Measurements from ENCODE around the gene CYSRT1.
"Not testable (repeated sequence)": the region's sequence is repeated elsewhere in the genome, so short reads cannot be mapped to it uniquely, and the experiment has no call there.

Gene CYSRT1

GRCh38 chr9:137239541-137240200 is 14.7 kb downstream of the CYSRT1 start:
- not testable (repeated sequence) for DNase-seq

GRCh38 chr9:137240318-137240840 is 15.4 kb downstream of the CYSRT1 start:
- DNase-seq: peak; percentile 72

- peak; percentile 100 for DNase-seq
Observed at GRCh38 chr9:137240841-137241489, 16.0 kb downstream of the CYSRT1 start, which contains the start of gene TUBB4B. Gene TUBB4B, plus strand, starts transcription at chr9:137241287. Its CDS starts 74 bp downstream, at chr9:137241361.

- DNase-seq: peak; percentile 75
Observed at GRCh38 chr9:137241490-137242268, 16.7 kb downstream of the CYSRT1 start.

GRCh38 chr9:137242269-137243203 is 17.6 kb downstream of the CYSRT1 start:
- no peak for DNase-seq

- DNase-seq: not testable (repeated sequence)
Observed at GRCh38 chr9:137243266-137243625, 18.3 kb downstream of the CYSRT1 start.

- no peak for DNase-seq
Observed at GRCh38 chr9:137243626-137244485, 18.9 kb downstream of the CYSRT1 start.

- no peak for DNase-seq
Observed at GRCh38 chr9:137244486-137245449, 19.8 kb downstream of the CYSRT1 start.

GRCh38 chr9:137245450-137246421 is 20.8 kb downstream of the CYSRT1 start:
- no peak for DNase-seq

GRCh38 chr9:137247135-137247915 is 22.4 kb downstream of the CYSRT1 start:
- DNase-seq: no peak

GRCh38 chr9:137247916-137248175 is 22.9 kb downstream of the CYSRT1 start:
- no peak for DNase-seq

- DNase-seq: no peak
Observed at GRCh38 chr9:137250329-137251193, 25.6 kb downstream of the CYSRT1 start.

GRCh38 chr9:137251194-137251461 is 26.2 kb downstream of the CYSRT1 start, which contains the start of gene STPG3:
Gene STPG3, plus strand, starts transcription at chr9:137251286. Its CDS starts 1 bp downstream, at chr9:137251287.
- no peak for DNase-seq

GRCh38 chr9:137251490-137252268 is 26.7 kb downstream of the CYSRT1 start:
- no peak for DNase-seq

GRCh38 chr9:137252555-137253506 is 27.9 kb downstream of the CYSRT1 start:
- DNase-seq: no peak
